HG03045 (cell line): ENCODE data around the gene TMEM94.
A peak's percentile ranks its signal among the peaks of the same experiment; 100 is the strongest.
"Not testable (repeated sequence)": the region's sequence is repeated elsewhere in the genome, so short reads cannot be mapped to it uniquely, and the experiment has no call there.

Source experiments
- ATAC-seq: cut with Tn5 transposase; IDR thresholded peaks from one replicate; pipeline ENCODE4 v1.9.1; 2021; ENCODE audit warnings: mild to moderate bottlenecking, moderate library complexity; ENCODE audit not compliant: unreplicated experiment

Gene TMEM94

DNA sequence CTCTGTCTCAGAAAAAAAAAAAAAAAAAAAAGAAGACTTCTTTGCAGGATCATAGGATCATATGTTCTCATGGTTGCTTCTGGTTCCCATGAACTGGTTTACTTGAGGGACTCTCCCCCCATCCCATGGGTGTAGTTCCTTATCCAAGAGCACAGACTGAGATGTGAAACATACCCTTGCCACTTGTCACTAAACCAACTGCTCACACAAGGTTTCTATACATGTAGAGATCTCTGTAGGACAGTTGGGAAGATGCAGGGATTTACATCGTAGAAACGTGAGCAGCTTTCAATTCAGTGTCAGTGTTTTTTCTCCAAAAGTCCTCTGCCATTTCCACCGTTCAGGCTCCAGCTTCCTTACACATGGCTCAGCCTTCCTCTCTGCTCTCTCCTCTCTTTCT lies 11.1 kb upstream of the TMEM94 start:
- ATAC-seq, result no peak

- not testable (repeated sequence) for ATAC-seq
Measured at GRCh38 chr17:75445896-75446295, 10.5 kb upstream of the TMEM94 start.

DNA sequence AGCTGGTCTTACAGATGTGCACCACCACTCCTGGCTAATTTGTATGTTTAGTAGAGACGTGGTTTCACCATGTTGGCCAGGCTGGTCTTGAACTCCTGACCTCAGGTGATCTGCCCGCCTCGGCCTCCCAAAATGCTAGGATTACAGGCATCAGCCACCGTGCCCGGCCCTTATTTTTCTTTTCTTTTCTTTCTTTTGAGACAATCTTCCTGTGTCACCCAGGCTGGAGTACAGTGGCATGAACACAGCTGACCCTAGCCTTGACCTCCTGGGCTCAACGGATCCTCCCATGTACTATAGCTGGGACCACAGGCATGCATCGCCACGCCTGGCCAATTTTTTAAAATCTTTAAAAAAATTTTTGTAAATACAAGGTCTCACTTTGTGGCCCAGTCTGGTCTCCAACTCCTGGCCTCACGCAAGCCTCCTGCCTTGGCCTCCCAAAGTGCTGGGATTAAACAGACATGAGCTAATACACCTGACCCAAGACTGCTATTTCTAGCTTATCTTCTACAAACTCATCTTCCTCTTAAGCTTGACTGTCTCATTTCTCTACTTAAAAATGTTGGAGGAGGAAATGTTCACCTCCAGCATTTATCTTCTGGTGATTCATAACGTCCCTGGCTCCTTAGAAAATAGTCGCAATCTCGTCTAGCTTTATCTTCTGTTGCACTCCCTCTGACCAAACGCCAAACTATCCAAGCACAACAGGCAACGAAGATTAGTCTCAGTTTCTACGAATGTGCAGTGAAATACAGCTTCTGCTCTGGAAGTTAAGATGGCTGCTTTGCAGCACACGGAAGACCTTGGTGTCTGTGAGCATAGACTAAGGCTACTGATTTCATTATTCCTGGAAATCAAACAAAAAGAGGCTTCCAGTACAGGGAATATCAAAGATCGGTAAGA lies 8.2 kb upstream of the TMEM94 start:
- ATAC-seq, result no peak

- ATAC-seq, result no peak
Measured at GRCh38 chr17:75450270-75450669, 6.2 kb upstream of the TMEM94 start.

DNA sequence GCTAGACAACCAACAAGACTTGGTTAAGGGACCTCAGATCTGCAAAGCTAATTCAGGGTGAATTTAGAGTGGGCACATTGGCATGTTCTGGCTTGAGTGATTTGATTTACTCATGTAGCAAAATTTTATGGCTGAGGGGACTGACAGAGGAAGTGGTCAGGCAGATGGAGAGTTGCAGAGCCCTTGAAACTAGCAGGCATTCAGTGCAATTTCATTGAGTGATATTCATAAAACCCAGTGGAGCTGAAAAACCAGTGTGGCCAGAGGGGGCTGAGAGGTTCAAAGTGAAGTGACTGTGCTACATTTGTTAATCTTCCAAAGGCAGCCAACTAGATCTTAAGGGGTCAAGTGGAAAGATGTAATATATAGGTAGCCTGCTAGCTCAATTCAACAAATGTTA lies 2.2 kb upstream of the TMEM94 start:
- no peak for ATAC-seq

GRCh38 chr17:75454672-75455071 lies 1.8 kb upstream of the TMEM94 start:
- not testable (repeated sequence) for ATAC-seq

DNA sequence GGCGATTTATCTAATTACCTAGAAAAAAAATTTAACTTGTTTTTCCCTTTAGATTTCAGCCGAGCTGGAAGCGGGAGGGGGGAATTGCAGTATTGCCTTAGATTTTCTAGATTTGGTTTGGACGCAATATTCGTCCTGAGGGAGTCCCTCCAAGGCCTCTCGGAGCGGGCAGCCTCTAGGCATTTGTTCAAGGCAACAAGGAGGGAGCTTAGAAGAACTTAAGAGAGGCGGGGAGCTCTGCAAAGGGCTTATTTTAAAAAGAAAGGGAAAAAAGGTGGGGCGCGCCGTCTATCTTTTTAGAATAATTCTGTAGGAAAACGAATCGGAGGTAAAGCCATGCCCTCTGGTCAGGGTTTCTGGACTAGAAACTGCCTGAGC lies 407 bp upstream of the TMEM94 start:
- peak; percentile 7 for ATAC-seq

DNA sequence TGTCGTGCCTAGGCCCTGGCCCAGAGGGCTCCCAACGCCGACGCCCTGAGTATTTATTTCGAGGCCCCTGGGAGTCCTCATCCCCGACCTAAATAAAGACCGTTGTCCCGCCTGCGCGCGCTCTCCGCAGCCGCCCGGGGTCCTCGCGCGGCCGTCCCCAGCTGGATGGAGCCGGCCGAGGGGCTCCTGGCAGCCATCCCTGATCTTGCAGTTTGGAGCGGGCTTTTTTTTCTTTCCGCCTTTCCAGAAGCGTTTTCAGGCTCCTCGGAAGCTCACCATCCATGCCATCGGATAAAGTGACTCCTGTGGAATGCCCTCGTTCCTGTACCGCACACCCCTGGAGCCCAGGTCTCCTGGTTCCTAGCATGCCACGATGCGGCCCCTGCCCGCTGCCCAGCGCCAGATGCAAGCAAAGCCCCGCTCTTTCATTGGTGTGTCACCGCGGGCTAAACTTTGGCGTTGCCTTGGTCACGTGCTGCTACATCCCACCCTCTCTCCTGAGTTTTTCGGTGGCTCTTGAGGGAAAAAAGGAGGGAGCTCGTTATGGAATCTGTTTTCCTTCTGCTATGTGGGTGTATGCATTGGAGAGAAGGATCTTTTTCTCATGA lies 716 bp downstream of the TMEM94 start:
- ATAC-seq, result no peak

DNA sequence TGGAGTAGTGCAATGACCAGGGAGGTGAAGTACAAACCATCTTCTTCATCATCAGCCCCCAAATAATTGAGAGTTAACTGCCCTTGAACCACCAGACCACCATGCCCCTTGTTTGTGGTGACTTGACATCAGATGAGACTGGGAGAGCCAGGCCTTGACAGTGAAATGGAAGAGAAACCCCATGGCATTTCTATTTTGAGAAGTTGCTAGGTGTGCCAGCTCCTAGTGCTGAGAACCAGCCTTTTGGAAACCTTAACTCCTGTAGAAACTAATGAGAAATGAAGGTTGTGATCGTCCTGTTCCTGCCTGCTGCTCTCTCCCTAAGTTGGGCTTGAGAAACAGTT lies 2.8 kb downstream of the TMEM94 start:
- ATAC-seq, result no peak

DNA sequence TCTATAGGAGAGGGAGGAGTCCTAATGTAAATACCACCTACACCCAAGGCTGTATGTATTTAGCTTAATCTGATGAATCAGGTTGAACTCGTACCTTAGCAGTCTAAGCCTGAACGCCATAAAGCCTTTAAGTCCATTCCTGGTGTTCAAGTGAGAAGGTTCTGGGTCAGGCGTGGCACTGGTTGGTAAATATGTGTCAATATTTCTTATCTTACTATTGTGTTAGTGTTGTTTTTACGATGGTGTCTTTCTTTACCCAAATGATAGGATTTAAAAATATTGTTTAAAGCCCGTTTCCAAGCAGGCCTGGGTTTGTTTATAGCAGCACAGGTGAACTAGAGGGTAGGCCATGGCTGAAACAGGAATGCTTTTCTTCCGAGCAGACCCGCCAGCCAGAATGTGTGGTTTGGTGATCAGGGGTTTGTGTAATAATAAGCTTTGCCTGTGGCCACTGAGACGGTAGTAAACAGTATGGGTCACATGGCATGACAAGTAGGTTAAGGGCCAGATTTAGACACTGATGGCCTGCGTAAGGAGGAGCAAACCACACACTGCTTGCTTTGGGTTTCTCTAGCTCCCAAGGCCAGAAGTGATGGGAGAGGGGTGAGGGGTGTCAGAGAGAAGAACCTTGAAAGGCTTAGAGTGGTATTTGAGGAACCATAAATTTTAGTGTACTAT lies 3.3 kb downstream of the TMEM94 start:
- no peak for ATAC-seq

DNA sequence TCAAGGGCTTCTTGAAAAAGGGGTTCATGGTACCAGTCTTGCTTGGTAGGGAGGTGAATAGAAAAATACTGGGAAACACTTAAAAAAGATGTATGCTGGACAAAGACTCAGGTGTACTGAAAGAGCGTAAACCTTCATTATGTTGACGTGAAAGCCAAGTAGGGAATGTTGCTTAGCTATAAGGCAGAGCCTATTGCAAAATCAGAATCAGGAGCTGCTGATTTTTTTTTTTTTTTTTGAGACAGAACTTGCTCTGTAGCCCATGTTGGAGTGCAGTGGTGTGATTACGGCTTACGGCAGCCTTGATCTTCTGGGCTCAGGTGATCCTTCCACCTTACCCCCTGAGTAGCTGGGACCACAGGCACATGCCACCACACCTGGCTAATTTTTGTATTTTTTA lies 3.9 kb downstream of the TMEM94 start:
- ATAC-seq, result no peak

DNA sequence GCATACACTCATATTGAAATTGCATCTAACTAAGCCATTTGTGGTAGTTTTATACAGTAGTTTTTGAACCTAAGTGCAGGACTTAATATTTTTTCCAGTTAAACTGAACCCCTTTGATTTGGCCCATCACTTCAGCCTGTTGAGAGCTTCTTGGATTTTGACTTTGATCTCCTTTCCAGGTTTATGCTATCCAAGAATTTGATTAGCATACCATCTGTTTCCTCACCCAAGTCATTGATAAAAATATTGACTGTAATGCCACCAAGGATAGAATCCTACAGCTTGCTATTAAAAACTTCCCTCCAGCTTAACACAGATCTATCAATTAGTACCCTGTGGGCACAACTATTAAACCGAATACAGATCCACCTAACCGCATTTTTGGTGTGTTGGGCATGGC lies 7.2 kb downstream of the TMEM94 start:
- no peak for ATAC-seq

DNA sequence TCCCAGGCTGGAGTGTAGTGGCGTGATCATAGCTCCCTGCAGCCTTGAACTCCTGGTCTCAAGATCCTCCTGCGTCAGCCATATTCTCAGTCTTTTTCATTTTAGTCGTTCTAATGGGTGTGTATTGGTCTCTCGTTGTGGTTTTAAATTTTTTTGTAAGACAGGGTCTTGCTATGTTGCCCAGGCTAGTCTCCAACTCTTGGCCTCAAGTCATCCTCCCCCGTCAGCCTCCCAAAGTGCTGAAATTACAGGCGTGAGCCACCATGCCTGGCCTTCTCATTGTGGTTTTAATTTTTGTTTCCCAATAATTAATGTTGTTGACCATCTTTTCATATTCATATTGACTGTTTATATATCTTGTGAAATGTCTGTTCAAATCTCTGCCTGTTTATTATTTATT lies 8.6 kb downstream of the TMEM94 start:
- no peak for ATAC-seq

GRCh38 chr17:75468291-75468754 lies 11.9 kb downstream of the TMEM94 start:
- no peak for ATAC-seq

DNA sequence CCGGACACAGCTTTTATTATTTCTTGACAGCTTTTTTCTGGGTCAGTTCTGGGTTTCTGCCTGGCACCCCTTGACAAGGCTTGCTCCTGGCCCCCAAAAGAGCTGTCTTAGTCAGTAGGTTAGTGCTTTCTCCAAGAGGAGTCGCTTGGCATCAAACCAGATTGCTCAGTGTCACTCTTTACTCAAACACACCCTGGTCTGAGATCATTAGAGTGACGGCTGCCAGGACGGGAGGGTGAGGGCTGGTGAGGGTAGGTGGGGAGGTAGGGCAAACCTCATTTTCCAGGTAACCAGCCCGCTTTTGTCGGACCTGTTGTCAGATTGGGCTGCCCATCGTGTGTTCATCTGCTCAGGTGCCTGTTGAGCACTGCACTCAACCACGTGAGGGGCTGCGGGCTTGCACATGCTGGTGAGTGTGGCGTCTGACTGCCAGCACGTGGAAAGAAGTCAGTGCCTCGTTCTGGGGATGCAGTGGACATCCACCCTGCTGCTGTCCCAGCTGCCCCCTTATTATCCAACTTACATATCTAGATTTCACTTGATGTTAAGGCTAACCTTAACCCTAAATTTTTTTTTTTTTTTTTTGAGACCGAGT lies 12.4 kb downstream of the TMEM94 start:
- ATAC-seq, result no peak

GRCh38 chr17:75471207-75471606 lies 14.8 kb downstream of the TMEM94 start:
- no peak for ATAC-seq

GRCh38 chr17:75472119-75472518 lies 15.7 kb downstream of the TMEM94 start:
- no peak for ATAC-seq

- no peak for ATAC-seq
Measured at GRCh38 chr17:75473246-75473645, 16.8 kb downstream of the TMEM94 start.

GRCh38 chr17:75474736-75475135 lies 18.3 kb downstream of the TMEM94 start:
- no peak for ATAC-seq

GRCh38 chr17:75475144-75475835 lies 18.9 kb downstream of the TMEM94 start:
- no peak for ATAC-seq

DNA sequence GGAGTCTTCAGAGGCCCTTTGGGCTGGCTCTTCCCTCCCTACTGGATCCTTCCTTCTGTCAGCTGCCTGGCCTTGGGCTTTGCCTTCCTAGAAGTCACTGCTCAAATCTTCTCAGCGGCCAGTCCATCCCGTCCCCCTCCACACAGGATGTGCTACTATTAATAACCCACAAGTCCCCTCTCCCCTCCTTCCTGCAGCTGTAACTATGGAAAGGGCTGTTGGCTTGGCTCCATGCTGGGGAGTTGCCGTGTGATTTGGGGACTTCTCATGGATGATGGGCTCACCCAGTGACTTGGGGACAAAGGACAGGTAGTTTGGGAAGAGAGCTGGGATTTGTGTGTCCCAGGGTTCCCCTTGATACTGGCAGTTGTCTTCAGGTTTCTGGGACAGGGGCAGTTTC lies 19.4 kb downstream of the TMEM94 start:
- ATAC-seq, result no peak
